A673 (cell line): ENCODE data around the gene CMC1. TPM values are rescaled to one million over a fixed set of nuclear protein-coding genes. Genes with fewer than 3 reads are reported as not detected.
A peak's percentile ranks its signal among the peaks of the same experiment; 100 is the strongest.
"Not testable (repeated sequence)": the region's sequence is repeated elsewhere in the genome, so short reads cannot be mapped to it uniquely, and the experiment has no call there.

ENCODE experiments used
- BruUV-seq: library from RNA; stranded (reverse); fragments of 400-500 nt; replicated peaks from 2 replicates; lab custom pipeline; 2021; lab: Mats Ljungman, UMichigan
- CTCF ChIA-PET: fragments of 300-600 bp; sonication (Branson Sonifier 250); formaldehyde crosslinking; loops from one replicate; lab custom pipeline; 2022; ENCODE audit warnings: antibody characterized with exemption; lab: Charles Lee
- POLR2A ChIA-PET: fragments of 300-600 bp; sonication (Branson Sonifier 250); formaldehyde crosslinking; loops from one replicate; lab custom pipeline; 2022; ENCODE audit warnings: antibody characterized with exemption; ENCODE audit not compliant: low non-redundant PET; lab: Charles Lee
- DNase-seq: peaks from one replicate; pipeline ENCODE4 v3.0.0-alpha.2; 2015; ENCODE audit warnings: low spot score
- H3K27ac ChIP-seq: fragments of 200-600 bp; sonication (generic); 2 replicates; pipeline ENCODE4 v1.5.1; 2016; ENCODE audit warnings: mixed run types, low read depth, mild to moderate bottlenecking, mixed read lengths, antibody characterized with exemption, low read length; ENCODE audit not compliant: poor library complexity, severe bottlenecking
- H3K27me3 ChIP-seq: fragments of 200-600 bp; sonication (generic); replicated peaks from 2 replicates; pipeline ENCODE4 v1.6.1; 2017; ENCODE audit warnings: mixed run types, low read depth, mild to moderate bottlenecking, mixed read lengths, antibody characterized with exemption, low read length; ENCODE audit not compliant: insufficient read depth, poor library complexity
- H3K36me3 ChIP-seq: fragments of 200-600 bp; sonication (generic); 2 replicates; pipeline ENCODE4 v1.6.1; 2016; ENCODE audit warnings: mixed run types, mild to moderate bottlenecking, mixed read lengths, antibody characterized with exemption, low read length; ENCODE audit not compliant: insufficient read depth, poor library complexity, severe bottlenecking
- H3K4me1 ChIP-seq: fragments of 200-600 bp; sonication (generic); 2 replicates; pipeline ENCODE4 v1.6.1; 2017; ENCODE audit warnings: mixed run types, mild to moderate bottlenecking, mixed read lengths, antibody characterized with exemption, low read length; ENCODE audit not compliant: insufficient read depth, poor library complexity, severe bottlenecking
- H3K4me3 ChIP-seq: fragments of 200-600 bp; sonication (generic); 2 replicates; pipeline ENCODE4 v1.5.1; 2016; ENCODE audit warnings: low read depth, mixed run types, mild to moderate bottlenecking, mixed read lengths, low read length; ENCODE audit not compliant: poor library complexity, severe bottlenecking
- H3K9me3 ChIP-seq: fragments of 200-600 bp; sonication (generic); 2 replicates; pipeline ENCODE4 v1.6.1; 2016; ENCODE audit warnings: mixed run types, low read depth, mild to moderate bottlenecking, mixed read lengths, antibody characterized with exemption, low read length; ENCODE audit not compliant: poor library complexity, severe bottlenecking
- EZH2 ChIP-seq: fragments of 200-600 bp; sonication (generic); IDR thresholded peaks from 2 replicates; pipeline ENCODE4 v1.6.1; 2017; ENCODE audit warnings: borderline replicate concordance, low read depth, mild to moderate bottlenecking, mixed read lengths, antibody characterized with exemption, low read length; ENCODE audit not compliant: poor library complexity, severe bottlenecking
- intact Hi-C: fragments of 100-400 bp; cut with micrococcal nuclease; formaldehyde crosslinking; loops from one replicate; pipeline ENCODE4 v1.10.0; 2022; ENCODE audit not compliant: unreplicated experiment
- total RNA-seq: library from RNA; stranded (reverse); gene quantifications from 2 replicates; pipeline ENCODE4 v1.2.3, GENCODE V29; 2021
- TF ChIP-seq, protein P1 (sequence below): fragments of 300-800, 200-600 bp; sonication (generic); conservative IDR thresholded peaks from 2 replicates; pipeline ENCODE4 v1.5.1; 2017; ENCODE audit warnings: low read depth, mild to moderate bottlenecking, antibody characterized with exemption, low read length, moderate library complexity, mixed read lengths

The CMC1 gene
- total RNA-seq, 1 experiment from 2014 or later, result 19.3 TPM

DNA sequence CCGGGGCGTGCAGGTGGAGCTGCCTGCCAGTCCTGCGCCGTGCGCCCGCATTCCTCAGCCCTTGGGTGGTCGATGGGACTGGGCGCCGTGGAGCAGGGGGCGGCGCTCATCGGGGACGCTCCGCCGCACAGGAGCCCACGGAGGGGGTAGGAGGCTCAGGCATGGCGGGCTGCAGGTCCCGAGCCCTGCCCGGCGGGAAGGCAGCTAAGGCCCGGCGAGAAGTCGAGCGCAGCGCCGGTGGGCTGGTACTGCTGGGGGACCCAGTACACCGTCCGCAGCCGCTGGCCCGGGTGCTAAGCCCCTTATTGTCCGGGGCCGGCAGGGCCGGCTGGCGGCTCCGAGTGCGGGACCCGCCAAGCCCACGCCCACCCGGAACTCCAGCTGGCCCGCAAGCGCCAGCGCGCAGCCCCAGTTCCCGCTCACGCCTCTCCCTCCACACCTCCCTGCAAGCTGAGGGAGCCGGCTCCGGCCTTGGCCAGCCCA, 41.0 kb upstream of the CMC1 start:
- BruUV-seq, H3K36me3 ChIP-seq, H3K9me3 ChIP-seq, H3K27me3 ChIP-seq, intact Hi-C loops, H3K4me1 ChIP-seq, H3K27ac ChIP-seq, DNase-seq, POLR2A ChIA-PET, CTCF ChIA-PET: not testable (repeated sequence)
- peak overlapping the region; percentile 25 for H3K4me3 ChIP-seq

GRCh38 chr3:28206479-28206878, 34.9 kb upstream of the CMC1 start:
- ChIA-PET POLR2A (no interaction called here), CTCF (no interaction called here)
- Histone ChIP-seq H3K9me3 (no peaks in the 10 kb centered on the region), H3K4me3 (no peak overlapping the region), H3K4me1 (no peaks in the 10 kb centered on the region), H3K36me3 (no peaks in the 10 kb centered on the region), H3K27me3 (no peaks in the 10 kb centered on the region), H3K27ac (no peak overlapping the region)
- no TSS peak for BruUV-seq
- intact Hi-C loops, result no loop called here
- no peak for DNase-seq
- TF ChIP-seq, protein P1, sequence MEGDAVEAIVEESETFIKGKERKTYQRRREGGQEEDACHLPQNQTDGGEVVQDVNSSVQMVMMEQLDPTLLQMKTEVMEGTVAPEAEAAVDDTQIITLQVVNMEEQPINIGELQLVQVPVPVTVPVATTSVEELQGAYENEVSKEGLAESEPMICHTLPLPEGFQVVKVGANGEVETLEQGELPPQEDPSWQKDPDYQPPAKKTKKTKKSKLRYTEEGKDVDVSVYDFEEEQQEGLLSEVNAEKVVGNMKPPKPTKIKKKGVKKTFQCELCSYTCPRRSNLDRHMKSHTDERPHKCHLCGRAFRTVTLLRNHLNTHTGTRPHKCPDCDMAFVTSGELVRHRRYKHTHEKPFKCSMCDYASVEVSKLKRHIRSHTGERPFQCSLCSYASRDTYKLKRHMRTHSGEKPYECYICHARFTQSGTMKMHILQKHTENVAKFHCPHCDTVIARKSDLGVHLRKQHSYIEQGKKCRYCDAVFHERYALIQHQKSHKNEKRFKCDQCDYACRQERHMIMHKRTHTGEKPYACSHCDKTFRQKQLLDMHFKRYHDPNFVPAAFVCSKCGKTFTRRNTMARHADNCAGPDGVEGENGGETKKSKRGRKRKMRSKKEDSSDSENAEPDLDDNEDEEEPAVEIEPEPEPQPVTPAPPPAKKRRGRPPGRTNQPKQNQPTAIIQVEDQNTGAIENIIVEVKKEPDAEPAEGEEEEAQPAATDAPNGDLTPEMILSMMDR, result no peak
- no peak for TF ChIP-seq EZH2

DNA sequence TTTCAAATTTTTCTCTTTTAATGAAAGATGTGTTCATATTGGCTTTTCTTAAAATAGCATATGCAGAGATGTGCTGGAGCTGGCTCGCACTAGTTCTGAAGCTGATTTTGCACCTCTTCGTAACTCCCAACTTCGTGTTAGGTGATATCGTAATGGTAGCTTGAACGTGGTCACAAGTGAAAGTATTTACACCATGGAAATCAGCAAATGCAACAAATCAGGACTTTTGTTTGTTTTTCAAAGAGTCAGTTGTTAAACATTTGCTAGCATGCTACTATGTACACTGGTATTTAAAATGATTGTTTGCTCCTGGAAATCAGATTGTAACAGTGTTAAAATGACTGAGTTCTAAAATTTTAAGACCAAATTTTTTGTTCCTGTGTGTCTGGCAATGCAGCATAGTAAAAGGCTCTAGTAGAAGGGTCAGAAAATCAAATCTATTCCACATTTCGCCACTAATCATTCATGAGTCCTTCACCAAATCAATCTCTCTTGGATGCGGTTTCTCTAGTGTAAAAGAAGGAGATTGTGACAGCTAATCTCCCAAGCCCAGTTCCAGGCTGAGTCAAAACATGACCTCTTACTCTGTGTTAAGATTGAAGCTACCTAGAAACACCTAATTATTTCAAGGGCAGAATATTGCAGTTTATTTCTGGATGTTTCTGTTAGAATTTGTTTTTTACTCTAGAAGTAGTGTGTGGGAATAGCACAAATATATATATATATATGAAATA, 34.3 kb upstream of the CMC1 start:
- H3K27ac ChIP-seq, result no peak overlapping the region
- ChIA-PET POLR2A (no interaction called here), CTCF (no interaction called here)
- no peaks in the 10 kb centered on the region for H3K36me3 ChIP-seq
- no peak for DNase-seq
- TF ChIP-seq, protein P1, result no peak
- TF ChIP-seq EZH2, result no peak
- intact Hi-C loops, result no loop called here
- H3K4me1 ChIP-seq, result no peaks in the 10 kb centered on the region
- H3K4me3 ChIP-seq, result no peak overlapping the region
- no TSS peak for BruUV-seq
- H3K27me3 ChIP-seq, result no peaks in the 10 kb centered on the region
- no peaks in the 10 kb centered on the region for H3K9me3 ChIP-seq
